Choroid plexus epithelial cell (primary cell): ENCODE measurements around the gene FZD10.

Source experiments
- DNase-seq: peaks from one replicate; pipeline ENCODE4 v3.0.0-alpha.2; 2010; ENCODE audit warnings: low read depth
- H3K4me3 ChIP-seq: 2 replicates; pipeline ENCODE4 v1.5.1; 2011; ENCODE audit warnings: low read depth, mild to moderate bottlenecking, control low read depth, low read length, moderate library complexity
- CTCF ChIP-seq: conservative IDR thresholded peaks from 2 replicates; pipeline ENCODE4 v1.5.1; 2011; ENCODE audit warnings: low read depth, mild to moderate bottlenecking, control low read depth, inconsistent platforms, low read length, moderate library complexity

The FZD10 gene

GRCh38 chr12:130154276-130155070 lies 7.8 kb upstream of the FZD10 start:
- H3K4me3 ChIP-seq, result no peak overlapping the region
- no peak for TF ChIP-seq CTCF
- DNase-seq, result no peak

- H3K4me3 ChIP-seq, result no peak overlapping the region
Measured at GRCh38 chr12:130155416-130156073, 6.7 kb upstream of the FZD10 start.

GRCh38 chr12:130156652-130157275 lies 5.5 kb upstream of the FZD10 start:
- TF ChIP-seq CTCF, result no peak
- DNase-seq, result no peak
- no peak overlapping the region for H3K4me3 ChIP-seq

More at GRCh38 chr12:130155416-130156073, 6.7 kb upstream of the FZD10 start:
- no peak for DNase-seq
- no peak for TF ChIP-seq CTCF

GRCh38 chr12:130157998-130158753 lies 4.1 kb upstream of the FZD10 start:
- DNase-seq, result no peak
- TF ChIP-seq CTCF, result no peak
- H3K4me3 ChIP-seq, result no peak overlapping the region

GRCh38 chr12:130158754-130159059 lies 3.6 kb upstream of the FZD10 start:
- no peak for TF ChIP-seq CTCF
- no peak for DNase-seq
- no peak overlapping the region for H3K4me3 ChIP-seq

- no peak overlapping the region for H3K4me3 ChIP-seq
- DNase-seq, result no peak
- TF ChIP-seq CTCF, result no peak
Measured at GRCh38 chr12:130160306-130160705, 2.0 kb upstream of the FZD10 start.
